Measurements from ENCODE around the gene STRA8.
A peak's percentile ranks its signal among the peaks of the same experiment; 100 is the strongest.
"Not testable (repeated sequence)": the region's sequence is repeated elsewhere in the genome, so short reads cannot be mapped to it uniquely, and the experiment has no call there.

Gene STRA8

GRCh38 chr7:135232720-135233119 is 918 bp upstream of the STRA8 start:
- TF ChIP-seq Cebpa-rat (IDR thresholded peaks at IDR 0.05): no peak
- Histone ChIP-seq H3K27me3 (no peaks in the 10 kb centered on the region), H3K9ac (no peak overlapping the region), H3K36me3 (no peaks in the 10 kb centered on the region), H3K4me3 (no peak overlapping the region), H3K27ac (no peak overlapping the region), H3K4me2 (no peak overlapping the region), H3K9me3 (peaks cover 3% of the 10 kb centered on the region), H3K4me1 (peaks cover 24% of the 10 kb centered on the region), H4K20me1 (no peaks in the 10 kb centered on the region)

GRCh38 chr7:135234095-135234494 is 457 bp downstream of the STRA8 start:
- not testable (repeated sequence) for H3K9ac ChIP-seq, H3K4me3 ChIP-seq, H3K4me2 ChIP-seq, H3K27ac ChIP-seq, H4K20me1 ChIP-seq, H3K36me3 ChIP-seq, H3K9me3 ChIP-seq, H3K27me3 ChIP-seq
- peaks cover 38% of the 10 kb centered on the region for H3K4me1 ChIP-seq

- Histone ChIP-seq H3K27ac (no peak overlapping the region), H4K20me1 (no peaks in the 10 kb centered on the region), H3K9ac (no peak overlapping the region), H3K4me2 (no peak overlapping the region), H3K27me3 (no peaks in the 10 kb centered on the region), H3K4me1 (peaks cover 42% of the 10 kb centered on the region), H3K36me3 (no peaks in the 10 kb centered on the region), H3K4me3 (no peak overlapping the region), H3K9me3 (peaks cover 3% of the 10 kb centered on the region)
- TF ChIP-seq Cebpa-rat (IDR thresholded peaks at IDR 0.05): no peak
These were observed 1.1 kb downstream of the STRA8 start for GRCh38 chr7:135234727-135235126.

- Histone ChIP-seq H3K4me3 (no peak overlapping the region), H3K4me1 (peaks cover 54% of the 10 kb centered on the region), H3K36me3 (no peaks in the 10 kb centered on the region), H3K27ac (no peak overlapping the region), H4K20me1 (no peaks in the 10 kb centered on the region), H3K9me3 (peaks cover 3% of the 10 kb centered on the region), H3K9ac (no peak overlapping the region), H3K27me3 (no peaks in the 10 kb centered on the region), H3K4me2 (peak overlapping the region; percentile 62)
- TF ChIP-seq Cebpa-rat (IDR thresholded peaks at IDR 0.05): no peak
These were observed 2.2 kb downstream of the STRA8 start for GRCh38 chr7:135235841-135236240.

GRCh38 chr7:135236727-135237126 is 3.1 kb downstream of the STRA8 start:
- peaks cover 3% of the 10 kb centered on the region for H3K9me3 ChIP-seq
- peak overlapping the region; percentile 62 for H3K4me2 ChIP-seq
- no peak overlapping the region for H3K27ac ChIP-seq
- no peak for TF ChIP-seq Cebpa-rat (IDR thresholded peaks at IDR 0.05)
- no peaks in the 10 kb centered on the region for H4K20me1 ChIP-seq
- no peak overlapping the region for H3K4me3 ChIP-seq
- peaks cover 54% of the 10 kb centered on the region for H3K4me1 ChIP-seq
- H3K36me3 ChIP-seq: no peaks in the 10 kb centered on the region
- no peak overlapping the region for H3K9ac ChIP-seq
- H3K27me3 ChIP-seq: no peaks in the 10 kb centered on the region

GRCh38 chr7:135238112-135238744 is 4.6 kb downstream of the STRA8 start:
- Histone ChIP-seq H3K4me2 (peak overlapping the region; percentile 60), H3K9me3 (peaks cover 3% of the 10 kb centered on the region)
- TF ChIP-seq Cebpa-rat (IDR thresholded peaks at IDR 0.05): no peak

GRCh38 chr7:135239263-135239662 is 5.6 kb downstream of the STRA8 start:
- peaks cover 54% of the 10 kb centered on the region for H3K4me1 ChIP-seq
- no peak overlapping the region for H3K9ac ChIP-seq
- no peak for TF ChIP-seq Cebpa-rat (IDR thresholded peaks at IDR 0.05)
- H4K20me1 ChIP-seq: no peaks in the 10 kb centered on the region
- no peaks in the 10 kb centered on the region for H3K27me3 ChIP-seq
- no peaks in the 10 kb centered on the region for H3K9me3 ChIP-seq
- H3K4me2 ChIP-seq: peak overlapping the region; percentile 60; the same call in 1 of the 2 replicates
- H3K27ac ChIP-seq: no peak overlapping the region
- H3K4me3 ChIP-seq: no peak overlapping the region
- no peaks in the 10 kb centered on the region for H3K36me3 ChIP-seq

More at GRCh38 chr7:135238112-135238744, 4.6 kb downstream of the STRA8 start:
- no peak overlapping the region for H3K9ac ChIP-seq
- H3K4me3 ChIP-seq: no peak overlapping the region
- no peaks in the 10 kb centered on the region for H3K27me3 ChIP-seq
- H4K20me1 ChIP-seq: no peaks in the 10 kb centered on the region
- H3K27ac ChIP-seq: peak overlapping the region; percentile 35; the same call in 1 of the 2 replicates
- peaks cover 54% of the 10 kb centered on the region for H3K4me1 ChIP-seq
- H3K36me3 ChIP-seq: no peaks in the 10 kb centered on the region

- Histone ChIP-seq H3K9ac (no peak overlapping the region), H4K20me1 (no peaks in the 10 kb centered on the region), H3K4me1 (peaks cover 51% of the 10 kb centered on the region), H3K36me3 (no peaks in the 10 kb centered on the region), H3K27ac (no peak overlapping the region), H3K4me3 (no peak overlapping the region), H3K9me3 (no peaks in the 10 kb centered on the region), H3K27me3 (no peaks in the 10 kb centered on the region), H3K4me2 (no peak overlapping the region)
- no peak for TF ChIP-seq Cebpa-rat (IDR thresholded peaks at IDR 0.05)
These were observed 6.8 kb downstream of the STRA8 start for GRCh38 chr7:135240441-135240840.

- H3K27ac ChIP-seq: no peak overlapping the region
- H3K4me2 ChIP-seq: no peak overlapping the region
- H3K4me1 ChIP-seq: peaks cover 34% of the 10 kb centered on the region
- no peaks in the 10 kb centered on the region for H4K20me1 ChIP-seq
- H3K27me3 ChIP-seq: no peaks in the 10 kb centered on the region
- H3K9me3 ChIP-seq: peaks cover 16% of the 10 kb centered on the region
- no peaks in the 10 kb centered on the region for H3K36me3 ChIP-seq
- no peak overlapping the region for H3K4me3 ChIP-seq
- no peak overlapping the region for H3K9ac ChIP-seq
- TF ChIP-seq Cebpa-rat (IDR thresholded peaks at IDR 0.05): no peak
These were observed 8.6 kb downstream of the STRA8 start for GRCh38 chr7:135242096-135242684.

GRCh38 chr7:135245226-135246190 is 11.9 kb downstream of the STRA8 start:
- Histone ChIP-seq H3K9me3 (peaks cover 19% of the 10 kb centered on the region), H3K4me3 (no peak overlapping the region), H3K27ac (no peak overlapping the region), H3K9ac (no peak overlapping the region), H3K4me1 (peaks cover 3% of the 10 kb centered on the region; the same call in 1 of the 2 replicates), H3K4me2 (no peak overlapping the region), H3K36me3 (no peaks in the 10 kb centered on the region), H3K27me3 (no peaks in the 10 kb centered on the region), H4K20me1 (no peaks in the 10 kb centered on the region)
- no peak for TF ChIP-seq Cebpa-rat (IDR thresholded peaks at IDR 0.05)

All from BLaER1 (cell line).